CD4-positive, alpha-beta T cell treated with Interleukin-6 for 4 hours (primary cell): ENCODE data around the gene FGF5.
"Not testable (repeated sequence)": the region's sequence is repeated elsewhere in the genome, so short reads cannot be mapped to it uniquely, and the experiment has no call there.

ENCODE experiments used
- DNase-seq: peaks from one replicate; pipeline ENCODE4 v3.0.0-alpha.2; 2020; ENCODE audit warnings: mixed read lengths

The FGF5 gene

GRCh38 chr4:80266253-80266901 lies at the start of gene FGF5:
FGF5 (plus strand) TSS chr4:80266664; CDS start chr4:80266825, 161 bp downstream.
- no peak for DNase-seq

- no peak for DNase-seq
These were observed 47.0 kb upstream of the FGF5 start for GRCh38 chr4:80219301-80220025.

GRCh38 chr4:80220711-80221110 lies 45.8 kb upstream of the FGF5 start:
- no peak for DNase-seq

- no peak for DNase-seq
These were observed 45.3 kb upstream of the FGF5 start for GRCh38 chr4:80221161-80221560.

GRCh38 chr4:80225595-80225994 lies 40.9 kb upstream of the FGF5 start:
- no peak for DNase-seq

GRCh38 chr4:80226094-80226493 lies 40.4 kb upstream of the FGF5 start:
- no peak for DNase-seq

- no peak for DNase-seq
These were observed 38.0 kb upstream of the FGF5 start for GRCh38 chr4:80228460-80228859.

- no peak for DNase-seq
These were observed 37.3 kb upstream of the FGF5 start for GRCh38 chr4:80229128-80229527.

GRCh38 chr4:80229590-80229989 lies 36.9 kb upstream of the FGF5 start:
- no peak for DNase-seq

- DNase-seq: no peak
These were observed 35.3 kb upstream of the FGF5 start for GRCh38 chr4:80231180-80231579.

GRCh38 chr4:80232707-80233370 lies 33.6 kb upstream of the FGF5 start:
- no peak for DNase-seq

- no peak for DNase-seq
These were observed 33.1 kb upstream of the FGF5 start for GRCh38 chr4:80233390-80233789.

- DNase-seq: no peak
These were observed 31.0 kb upstream of the FGF5 start for GRCh38 chr4:80235451-80235850.

GRCh38 chr4:80237992-80238391 lies 28.5 kb upstream of the FGF5 start:
- DNase-seq: no peak

GRCh38 chr4:80239480-80240150 lies 26.8 kb upstream of the FGF5 start:
- no peak for DNase-seq

GRCh38 chr4:80240976-80241375 lies 25.5 kb upstream of the FGF5 start:
- DNase-seq: no peak

GRCh38 chr4:80243274-80244018 lies 23.0 kb upstream of the FGF5 start:
- DNase-seq: no peak

GRCh38 chr4:80247484-80247883 lies 19.0 kb upstream of the FGF5 start:
- not testable (repeated sequence) for DNase-seq

- no peak for DNase-seq
These were observed 17.3 kb upstream of the FGF5 start for GRCh38 chr4:80249144-80249543.

- DNase-seq: no peak
These were observed 14.0 kb upstream of the FGF5 start for GRCh38 chr4:80252427-80252826.

- no peak for DNase-seq
These were observed 13.5 kb upstream of the FGF5 start for GRCh38 chr4:80252953-80253352.

GRCh38 chr4:80253510-80253909 lies 13.0 kb upstream of the FGF5 start:
- DNase-seq: no peak

- no peak for DNase-seq
These were observed 12.3 kb upstream of the FGF5 start for GRCh38 chr4:80254114-80254513.
